Spinal cord (tissue), 10 donors: Measurements from ENCODE around the gene AKNA. TPM values are rescaled to one million over a fixed set of nuclear protein-coding genes. Genes with fewer than 3 reads are reported as not detected.

Experiments used
- DNase-seq, 6 donors: peaks; one replicate each; pipeline versions ENCODE4 v3.0.0 to v3.0.0-alpha.2; 2013 to 2015; ENCODE audit warnings: low spot score in 6 of 6, low read depth in 4 of 6
- H3K27ac ChIP-seq: one replicate; pipeline ENCODE4 v1.5.1; 2013; ENCODE audit warnings: low read depth, low read length, control low read depth
- H3K27me3 ChIP-seq: one replicate; pipeline ENCODE4 v1.6.1; 2013; ENCODE audit warnings: low read length; ENCODE audit not compliant: control insufficient read depth, insufficient read depth
- H3K36me3 ChIP-seq: one replicate; pipeline ENCODE4 v1.6.1; 2013; ENCODE audit warnings: low read length; ENCODE audit not compliant: control insufficient read depth, insufficient read depth
- H3K4me1 ChIP-seq: one replicate; pipeline ENCODE4 v1.6.1; 2013; ENCODE audit warnings: low read length; ENCODE audit not compliant: control insufficient read depth, insufficient read depth
- H3K4me3 ChIP-seq: one replicate; pipeline ENCODE4 v1.5.1; 2013; ENCODE audit warnings: low read depth, low read length, control low read depth
- H3K9me3 ChIP-seq: one replicate; pipeline ENCODE4 v1.6.1; 2013; ENCODE audit warnings: low read length; ENCODE audit not compliant: control insufficient read depth, insufficient read depth
- WGBS: methylation state at CpG from one replicate; pipeline ENCODE4 v1.1.5; 2013; ENCODE audit warnings: missing lambda C conversion rate; ENCODE audit not compliant: insufficient coverage; 5-methylcytosine and 5-hydroxymethylcytosine counted together
- polyA plus RNA-seq, 2 donors: library from polyadenylated mRNA; unstranded; fragments of 120-200 nt; gene quantifications; one replicate each; pipeline ENCODE4 v1.2.1, GENCODE V29; 2013; ENCODE audit not compliant: insufficient read length in 2 of 2
- total RNA-seq, 2 donors: library from RNA; depleted of rRNA in 1 of 2; stranded (reverse); fragments of 120-200 nt in 1 of 2; fragments of >200 nt in 1 of 2; gene quantifications; one replicate each; pipeline versions ENCODE4 v1.2.3 to v1.2.4, GENCODE V29; 2013 to 2014
- donor health status: healthy.

Gene AKNA
- total and polyA plus RNA-seq, 4 donors: 6.7 to 17.3 (median 14.4) TPM

DNA sequence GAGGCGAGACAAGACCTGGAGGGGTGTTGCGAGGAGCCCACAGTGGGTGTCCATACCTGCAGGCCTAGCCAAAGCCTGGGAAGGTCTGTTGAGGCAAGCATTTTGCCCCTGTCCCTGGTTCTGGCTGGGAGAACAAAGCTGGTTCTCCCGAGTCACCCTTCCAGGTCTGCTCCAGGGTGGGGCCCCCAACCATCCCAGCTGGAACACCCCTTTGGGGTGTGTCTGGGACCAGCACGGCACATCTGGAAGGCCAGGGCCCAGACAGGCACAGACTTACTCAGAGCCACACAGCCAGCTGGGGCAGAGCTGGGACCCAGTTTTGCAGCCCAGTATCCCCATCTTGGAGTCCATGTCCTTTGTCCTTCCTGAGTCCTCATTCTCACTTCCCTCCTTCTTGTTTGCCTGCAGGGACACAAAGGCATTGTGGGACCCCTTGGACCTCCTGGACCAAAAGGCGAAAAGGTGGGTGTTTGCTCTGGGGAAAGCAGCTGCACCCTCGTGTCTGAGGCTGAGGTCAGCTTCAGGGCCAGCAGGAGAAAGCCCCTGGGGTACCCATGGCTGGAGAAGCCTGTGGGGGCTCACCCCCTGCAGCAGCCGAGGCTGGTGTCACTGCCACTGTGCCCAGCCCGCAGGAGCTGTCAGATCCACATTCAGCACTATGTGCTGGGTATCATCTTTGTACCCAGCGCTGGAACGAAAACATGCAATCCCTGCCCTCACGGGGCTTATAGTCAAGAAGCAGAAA, 103.3 kb downstream of the AKNA start:
- no peak overlapping the region for H3K4me3 ChIP-seq
- H3K9me3 ChIP-seq: no peaks in the 10 kb centered on the region
- peaks cover 36% of the 10 kb centered on the region for H3K36me3 ChIP-seq
- peaks cover 57% of the 10 kb centered on the region for H3K4me1 ChIP-seq
- DNase-seq: no peak
- 92% methylated on average over 11 of the region's 11 CpGs for WGBS
- H3K27ac ChIP-seq: no peak overlapping the region
- no peaks in the 10 kb centered on the region for H3K27me3 ChIP-seq

Other genes with a start within 250 kb of the AKNA start
- 10 to 100 TPM in 1 of 2 donors, 1 to 10 TPM in 1; 8.4 to 16.9 TPM for gene COL27A1, start 232.4 kb downstream of the AKNA start, total RNA-seq
- 10 to 100 TPM; 14.0 to 21.9 TPM for gene COL27A1, start 232.4 kb downstream of the AKNA start, polyA plus RNA-seq
- 1 to 10 TPM in 1 of 2 donors, under 1 TPM in 1; 0.72 to 5.2 TPM for gene ORM1, start 64.9 kb downstream of the AKNA start, total RNA-seq
- gene ORM1, start 64.9 kb downstream of the AKNA start, polyA plus RNA-seq: not detected
- gene ORM2, start 58.1 kb downstream of the AKNA start, total RNA-seq: under 1 TPM in 1 of 2 donors, not detected in 1; 0.28 TPM
- gene ORM2, start 58.1 kb downstream of the AKNA start, polyA plus RNA-seq: under 1 TPM in 1 of 2 donors, not detected in 1; 0.29 TPM
- gene WHRN, start 117.5 kb upstream of the AKNA start, total RNA-seq: 1 to 10 TPM; 4.4 to 8.9 TPM
- gene WHRN, start 117.5 kb upstream of the AKNA start, polyA plus RNA-seq: 10 to 100 TPM; 24.8 to 26.8 TPM
- 100 to 1,000 TPM; 119 to 132 TPM for gene ATP6V1G1, start 199.8 kb upstream of the AKNA start, total RNA-seq
- gene ATP6V1G1, start 199.8 kb upstream of the AKNA start, polyA plus RNA-seq: 100 to 1,000 TPM; 145 to 164 TPM
- gene TMEM268, start 223.3 kb upstream of the AKNA start, total RNA-seq: 10 to 100 TPM; 10.4 to 19.2 TPM
- 10 to 100 TPM; 33.0 to 34.5 TPM for gene TMEM268, start 223.3 kb upstream of the AKNA start, polyA plus RNA-seq